HepG2 (cell line): ENCODE data around the gene SPHK1. TPM values are rescaled to one million over a fixed set of nuclear protein-coding genes. Genes with fewer than 3 reads are reported as not detected.

ENCODE experiments used
- ISX ChIP-seq: sonication (generic); formaldehyde crosslinking; conservative IDR thresholded peaks from 2 replicates; pipeline ENCODE4 v1.5.0; 2020; ENCODE audit warnings: missing genetic modification reagents
- MAF1 ChIP-seq: sonication (generic); formaldehyde crosslinking; IDR thresholded peaks from 2 replicates; pipeline ENCODE4 v1.5.0; 2020; ENCODE audit warnings: missing genetic modification reagents, borderline replicate concordance
- NAIF1 ChIP-seq: sonication (generic); formaldehyde crosslinking; IDR thresholded peaks from 2 replicates; pipeline ENCODE4 v1.5.0; 2020; ENCODE audit warnings: mild to moderate bottlenecking, missing genetic modification reagents, borderline replicate concordance
- PHF8 ChIP-seq: sonication (generic); formaldehyde crosslinking; IDR thresholded peaks from 2 replicates; pipeline ENCODE4 v1.5.0; 2020; ENCODE audit warnings: missing genetic modification reagents
- SETDB1 ChIP-seq: sonication (generic); formaldehyde crosslinking; IDR thresholded peaks from 2 replicates; pipeline ENCODE4 v1.5.1; 2020; ENCODE audit warnings: missing genetic modification reagents, mild to moderate bottlenecking, borderline replicate concordance
- SMAD1 ChIP-seq: sonication (generic); formaldehyde crosslinking; IDR thresholded peaks from 2 replicates; pipeline ENCODE4 v1.4.0; 2020; ENCODE audit warnings: missing genetic modification reagents, low read depth, mild to moderate bottlenecking, borderline replicate concordance
- SRSF9 ChIP-seq: fragments of 200-400 bp; formaldehyde crosslinking; IDR thresholded peaks from 2 replicates; pipeline ENCODE4 v1.6.1; 2018; ENCODE audit warnings: borderline replicate concordance, mild to moderate bottlenecking, low read depth, low read length; ENCODE audit not compliant: insufficient read depth, poor library complexity, severe bottlenecking
- STAT5B ChIP-seq: sonication (generic); formaldehyde crosslinking; IDR thresholded peaks from 2 replicates; pipeline ENCODE4 v1.4.0; 2020; ENCODE audit warnings: missing genetic modification reagents
- TCF7 ChIP-seq: sonication (generic); IDR thresholded peaks from 2 replicates; pipeline ENCODE4 v1.6.1; 2016; ENCODE audit warnings: antibody characterized with exemption, low read depth
- ZBTB3 ChIP-seq: sonication (generic); formaldehyde crosslinking; IDR thresholded peaks from 2 replicates; pipeline ENCODE4 v1.4.0; 2020; ENCODE audit warnings: low read depth, mild to moderate bottlenecking, moderate library complexity, missing genetic modification reagents, borderline replicate concordance
- ZBTB42 ChIP-seq: sonication (generic); formaldehyde crosslinking; IDR thresholded peaks from 2 replicates; pipeline ENCODE4 v1.5.0; 2020; ENCODE audit warnings: mild to moderate bottlenecking, missing genetic modification reagents
- ZFAT ChIP-seq: sonication (generic); formaldehyde crosslinking; conservative IDR thresholded peaks from 2 replicates; pipeline ENCODE4 v1.8.1; 2023; ENCODE audit warnings: missing genetic modification reagents, inconsistent platforms
- ZNF224 ChIP-seq: sonication (generic); formaldehyde crosslinking; IDR thresholded peaks from 2 replicates; pipeline ENCODE4 v1.5.0; 2020; ENCODE audit warnings: mild to moderate bottlenecking, missing genetic modification reagents
- ZNF274 ChIP-seq: sonication (generic); formaldehyde crosslinking; IDR thresholded peaks from 2 replicates; pipeline ENCODE4 v1.5.1; 2020; ENCODE audit warnings: mild to moderate bottlenecking, missing genetic modification reagents
- ZNF44 ChIP-seq: sonication (generic); formaldehyde crosslinking; IDR thresholded peaks from 2 replicates; pipeline ENCODE4 v1.5.1; 2020; ENCODE audit warnings: mild to moderate bottlenecking, missing genetic modification reagents
- ZNF512 ChIP-seq: sonication (generic); formaldehyde crosslinking; IDR thresholded peaks from 2 replicates; pipeline ENCODE4 v1.4.0; 2020; ENCODE audit warnings: mild to moderate bottlenecking, missing genetic modification reagents
- ZNF570 ChIP-seq: sonication (generic); formaldehyde crosslinking; IDR thresholded peaks from 2 replicates; pipeline ENCODE4 v1.4.0; 2020; ENCODE audit warnings: mild to moderate bottlenecking, missing genetic modification reagents, borderline replicate concordance
- ZNF619 ChIP-seq: sonication (generic); formaldehyde crosslinking; IDR thresholded peaks from 2 replicates; pipeline ENCODE4 v1.4.0; 2020; ENCODE audit warnings: mild to moderate bottlenecking, missing genetic modification reagents
- ZNF644 ChIP-seq: IDR thresholded peaks from 2 replicates; pipeline ENCODE4 v1.6.1; 2016; ENCODE audit warnings: low read depth
- ZNF772 ChIP-seq: sonication (generic); formaldehyde crosslinking; IDR thresholded peaks from 2 replicates; pipeline ENCODE4 v1.5.0; 2020; ENCODE audit warnings: mild to moderate bottlenecking, missing genetic modification reagents
- ZNF776 ChIP-seq: sonication (generic); formaldehyde crosslinking; IDR thresholded peaks from 2 replicates; pipeline ENCODE4 v1.4.0; 2020; ENCODE audit warnings: mild to moderate bottlenecking, missing genetic modification reagents
- ZNF879 ChIP-seq: sonication (generic); formaldehyde crosslinking; IDR thresholded peaks from 2 replicates; pipeline ENCODE4 v1.8.1; 2023; ENCODE audit warnings: missing genetic modification reagents
- polyA plus RNA-seq, 8 experiments: library from polyadenylated mRNA; depleted of rRNA in 3 of 8; stranded (reverse) in 7 of 8; unstranded in 1 of 8; fragments of >200 nt; fragmentation: Illumina TruSeq in 4 of 8; extraction: Trizol in 4 of 8; gene quantifications; 2 replicates each; pipeline versions ENCODE4 v1.2.1 to v1.2.3, GENCODE V29; 2011 to 2016; ENCODE audit warnings: low read depth in 4 of 8, missing spikeins in 1 of 8, mixed read lengths in 1 of 8; ENCODE audit not compliant: insufficient read depth in 1 of 8
- total RNA-seq, 5 experiments: library from RNA; depleted of rRNA; stranded (reverse); fragments of >200 nt; fragmentation: Illumina TruSeq; extraction: Trizol; gene quantifications; 2 replicates each; pipeline ENCODE4 v1.2.3, GENCODE V29; 2016; ENCODE audit warnings: low read depth in 1 of 5
- TF ChIP-seq, protein P1 (sequence below): sonication (generic); formaldehyde crosslinking; IDR thresholded peaks from 2 replicates; pipeline ENCODE4 v1.5.1; 2020; ENCODE audit warnings: missing genetic modification reagents, mild to moderate bottlenecking, borderline replicate concordance
- TF ChIP-seq, protein P2 (sequence below): sonication (generic); formaldehyde crosslinking; IDR thresholded peaks from 2 replicates; pipeline ENCODE4 v1.4.0; 2020; ENCODE audit warnings: missing genetic modification reagents, borderline replicate concordance
- TF ChIP-seq, protein P3 (sequence below): sonication (generic); formaldehyde crosslinking; conservative IDR thresholded peaks from 2 replicates; pipeline ENCODE4 v1.5.0; 2020; ENCODE audit warnings: missing genetic modification reagents

Gene SPHK1
- total and polyA plus RNA-seq, 2 of the 13 experiments (the other 11 are each of a cell fraction or from before 2014, with no cell fraction given) = 129 to 160 TPM

DNA sequence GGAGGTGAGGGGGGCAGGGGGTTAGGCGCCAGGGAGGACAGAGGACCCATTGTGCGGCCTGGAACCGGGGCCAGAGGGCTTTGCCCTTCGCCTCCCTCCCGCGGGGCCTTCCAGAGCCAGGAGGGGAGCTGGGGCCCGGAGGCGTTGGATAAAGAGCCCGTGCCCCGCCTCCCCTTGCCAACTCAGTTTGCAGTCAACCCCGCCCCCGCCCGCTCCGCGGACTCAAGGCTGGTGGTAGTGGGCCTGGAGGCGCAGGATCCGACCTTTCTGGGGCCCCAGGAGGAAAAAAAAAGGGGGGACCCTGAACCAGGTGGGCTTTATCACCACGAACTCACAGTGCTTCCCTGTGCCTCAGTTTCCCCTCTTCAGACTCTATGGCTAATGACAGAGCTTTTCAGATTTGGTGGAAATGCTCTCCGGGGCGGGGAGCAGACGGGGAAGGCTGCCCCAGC lies 2.0 kb upstream of the SPHK1 start (continued):
- TF ChIP-seq ZNF570 (CRISPR knock-in tag) = no peak
- TF ChIP-seq ZBTB3 (CRISPR knock-in tag) = no peak; the same call in 1 of the 2 replicates
- TF ChIP-seq ZNF224 = peak; percentile 92; the same call in 1 of the 2 replicates
- peak; percentile 77; the same call in 1 of the 2 replicates for TF ChIP-seq NAIF1 (CRISPR knock-in tag)
- TF ChIP-seq SETDB1 = no peak
- TF ChIP-seq ZNF512 = no peak
- TF ChIP-seq TCF7 = peak; percentile 42
- TF ChIP-seq ISX (CRISPR knock-in tag) = no peak
- no peak; the same call in 1 of the 2 replicates for TF ChIP-seq ZNF44 (CRISPR knock-in tag)
- TF ChIP-seq ZNF879 (CRISPR knock-in tag) = no peak
- no peak for TF ChIP-seq STAT5B
- TF ChIP-seq SMAD1 (CRISPR knock-in tag) = 0 out of 2 replicates have a peak, but pooled peaks have one; percentile 17
- TF ChIP-seq ZNF619 (CRISPR knock-in tag) = no peak
- no peak; the same call in 1 of the 2 replicates for TF ChIP-seq ZNF274 (CRISPR knock-in tag)
- peak; percentile 14; the same call in 1 of the 2 replicates for TF ChIP-seq ZFAT (CRISPR knock-in tag)
- TF ChIP-seq MAF1 (CRISPR knock-in tag) = no peak
- no peak for TF ChIP-seq SRSF9
- TF ChIP-seq ZNF644 = 0 out of 2 replicates have a peak, but pooled peaks have one; percentile 5
- no peak for TF ChIP-seq ZBTB42 (CRISPR knock-in tag)
- TF ChIP-seq, protein P1, sequence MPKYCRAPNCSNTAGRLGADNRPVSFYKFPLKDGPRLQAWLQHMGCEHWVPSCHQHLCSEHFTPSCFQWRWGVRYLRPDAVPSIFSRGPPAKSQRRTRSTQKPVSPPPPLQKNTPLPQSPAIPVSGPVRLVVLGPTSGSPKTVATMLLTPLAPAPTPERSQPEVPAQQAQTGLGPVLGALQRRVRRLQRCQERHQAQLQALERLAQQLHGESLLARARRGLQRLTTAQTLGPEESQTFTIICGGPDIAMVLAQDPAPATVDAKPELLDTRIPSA (CRISPR knock-in tag) = 0 out of 2 replicates have a peak, but pooled peaks have one; percentile 79
- TF ChIP-seq ZNF772 (CRISPR knock-in tag) = peak; percentile 95; the same call in 1 of the 2 replicates
- TF ChIP-seq ZNF776 = peak; percentile 14; the same call in 1 of the 2 replicates
- TF ChIP-seq PHF8 (CRISPR knock-in tag) = peak; percentile 46; the same call in 1 of the 2 replicates
- TF ChIP-seq, protein P2, sequence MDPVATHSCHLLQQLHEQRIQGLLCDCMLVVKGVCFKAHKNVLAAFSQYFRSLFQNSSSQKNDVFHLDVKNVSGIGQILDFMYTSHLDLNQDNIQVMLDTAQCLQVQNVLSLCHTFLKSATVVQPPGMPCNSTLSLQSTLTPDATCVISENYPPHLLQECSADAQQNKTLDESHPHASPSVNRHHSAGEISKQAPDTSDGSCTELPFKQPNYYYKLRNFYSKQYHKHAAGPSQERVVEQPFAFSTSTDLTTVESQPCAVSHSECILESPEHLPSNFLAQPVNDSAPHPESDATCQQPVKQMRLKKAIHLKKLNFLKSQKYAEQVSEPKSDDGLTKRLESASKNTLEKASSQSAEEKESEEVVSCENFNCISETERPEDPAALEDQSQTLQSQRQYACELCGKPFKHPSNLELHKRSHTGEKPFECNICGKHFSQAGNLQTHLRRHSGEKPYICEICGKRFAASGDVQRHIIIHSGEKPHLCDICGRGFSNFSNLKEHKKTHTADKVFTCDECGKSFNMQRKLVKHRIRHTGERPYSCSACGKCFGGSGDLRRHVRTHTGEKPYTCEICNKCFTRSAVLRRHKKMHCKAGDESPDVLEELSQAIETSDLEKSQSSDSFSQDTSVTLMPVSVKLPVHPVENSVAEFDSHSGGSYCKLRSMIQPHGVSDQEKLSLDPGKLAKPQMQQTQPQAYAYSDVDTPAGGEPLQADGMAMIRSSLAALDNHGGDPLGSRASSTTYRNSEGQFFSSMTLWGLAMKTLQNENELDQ (CRISPR knock-in tag) = peak; percentile 39; the same call in 1 of the 2 replicates
- TF ChIP-seq, protein P3, sequence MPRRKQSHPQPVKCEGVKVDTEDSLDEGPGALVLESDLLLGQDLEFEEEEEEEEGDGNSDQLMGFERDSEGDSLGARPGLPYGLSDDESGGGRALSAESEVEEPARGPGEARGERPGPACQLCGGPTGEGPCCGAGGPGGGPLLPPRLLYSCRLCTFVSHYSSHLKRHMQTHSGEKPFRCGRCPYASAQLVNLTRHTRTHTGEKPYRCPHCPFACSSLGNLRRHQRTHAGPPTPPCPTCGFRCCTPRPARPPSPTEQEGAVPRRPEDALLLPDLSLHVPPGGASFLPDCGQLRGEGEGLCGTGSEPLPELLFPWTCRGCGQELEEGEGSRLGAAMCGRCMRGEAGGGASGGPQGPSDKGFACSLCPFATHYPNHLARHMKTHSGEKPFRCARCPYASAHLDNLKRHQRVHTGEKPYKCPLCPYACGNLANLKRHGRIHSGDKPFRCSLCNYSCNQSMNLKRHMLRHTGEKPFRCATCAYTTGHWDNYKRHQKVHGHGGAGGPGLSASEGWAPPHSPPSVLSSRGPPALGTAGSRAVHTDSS (CRISPR knock-in tag) = no peak
